GM12878 (cell line): ENCODE measurements around the gene GSC2.

Source experiments
- CHD2 ChIP-seq: IDR thresholded peaks from 2 replicates; pipeline ENCODE4 v1.6.1; 2011; ENCODE audit warnings: low read depth, low read length, improper control_type of control experiment, borderline replicate concordance
- CREM ChIP-seq: IDR thresholded peaks from 2 replicates; pipeline ENCODE4 v1.6.1; 2014; ENCODE audit warnings: antibody characterized with exemption, low read depth
- MXI1 ChIP-seq: fragments of 150-350 bp; IDR thresholded peaks from 2 replicates; pipeline ENCODE4 v1.6.1; 2011; ENCODE audit warnings: low read depth, mild to moderate bottlenecking, inconsistent platforms, low read length, improper control_type of control experiment
- NRF1 ChIP-seq: conservative IDR thresholded peaks from 2 replicates; pipeline ENCODE4 v1.6.1; 2011; ENCODE audit warnings: mild to moderate bottlenecking, low read depth, low read length, improper control_type of control experiment
- POLR2AphosphoS5 ChIP-seq: IDR thresholded peaks from 2 replicates; pipeline ENCODE4 v1.6.1; 2011; ENCODE audit warnings: mild to moderate bottlenecking, low read length, inconsistent platforms
- STAT3 ChIP-seq: IDR thresholded peaks from 2 replicates; pipeline ENCODE4 v1.6.1; 2011; ENCODE audit warnings: low read depth, low read length, improper control_type of control experiment
- TAF1 ChIP-seq: IDR thresholded peaks from 2 replicates; pipeline ENCODE4 v1.6.1; 2011; ENCODE audit warnings: mild to moderate bottlenecking, low read depth, low read length, borderline replicate concordance
- TF ChIP-seq, protein P1 (sequence below): IDR thresholded peaks from 2 replicates; pipeline ENCODE4 v1.6.1; 2012; ENCODE audit warnings: mild to moderate bottlenecking, low read depth, low read length
- TF ChIP-seq, protein P2 (sequence below), 3 experiments: IDR thresholded peaks in 2 of 3; conservative IDR thresholded peaks in 1 of 3; 2 replicates each; pipeline ENCODE4 v1.5.1; 2011; ENCODE audit warnings: low read depth in 3 of 3, low read length in 3 of 3, mild to moderate bottlenecking in 3 of 3, control low read depth in 2 of 3, moderate library complexity in 2 of 3, inconsistent platforms in 1 of 3, mixed read lengths in 1 of 3; ENCODE audit not compliant: control insufficient read depth in 2 of 3, insufficient read depth in 1 of 3; ENCODE audit errors: extremely low read depth in 1 of 3

DNA sequence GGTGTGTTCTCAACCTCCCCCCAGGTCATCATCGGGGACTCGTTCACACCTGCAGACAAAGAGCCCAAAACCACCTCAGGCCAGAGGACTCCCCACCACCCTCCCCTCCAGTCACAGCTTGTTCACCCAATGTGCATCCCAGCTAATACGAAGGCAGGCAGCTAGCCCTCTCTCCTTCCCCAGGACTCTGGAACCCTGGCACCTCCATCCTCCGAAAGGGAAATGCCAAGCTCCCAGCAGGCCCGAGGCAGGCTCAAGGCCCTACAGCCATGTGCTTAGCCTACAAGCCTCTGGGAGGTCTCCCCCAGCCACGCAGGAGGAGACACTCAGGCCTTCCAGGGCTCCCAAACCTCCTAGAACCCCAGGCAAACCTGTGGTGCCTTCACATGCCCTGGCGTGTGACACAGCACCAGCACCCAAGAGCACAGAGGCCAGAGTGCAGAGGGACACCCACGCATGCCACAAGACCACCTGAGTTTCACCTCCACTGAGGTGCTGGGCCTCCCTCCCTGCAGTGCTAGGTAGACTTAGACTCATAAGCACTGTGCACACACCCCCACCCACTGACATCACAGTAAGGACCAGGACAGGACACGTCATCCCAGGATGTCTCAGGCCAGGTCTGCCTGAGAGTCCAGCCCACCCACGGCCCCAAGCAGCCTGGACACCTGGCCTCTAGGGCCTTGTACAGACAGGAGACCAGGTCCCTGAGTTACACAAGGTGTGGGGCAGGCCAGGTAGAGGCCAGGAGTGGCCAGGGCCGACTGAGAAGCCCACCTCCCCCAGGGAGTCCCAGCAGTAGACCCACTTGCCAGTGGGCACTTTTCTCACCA is 12.5 kb downstream of the GSC2 start:
- TF ChIP-seq MXI1 (no peak), STAT3 (no peak), TAF1 (no peak), POLR2AphosphoS5 (no peak), CREM (no peak), NRF1 (no peak), CHD2 (no peak)
- TF ChIP-seq, protein P1, sequence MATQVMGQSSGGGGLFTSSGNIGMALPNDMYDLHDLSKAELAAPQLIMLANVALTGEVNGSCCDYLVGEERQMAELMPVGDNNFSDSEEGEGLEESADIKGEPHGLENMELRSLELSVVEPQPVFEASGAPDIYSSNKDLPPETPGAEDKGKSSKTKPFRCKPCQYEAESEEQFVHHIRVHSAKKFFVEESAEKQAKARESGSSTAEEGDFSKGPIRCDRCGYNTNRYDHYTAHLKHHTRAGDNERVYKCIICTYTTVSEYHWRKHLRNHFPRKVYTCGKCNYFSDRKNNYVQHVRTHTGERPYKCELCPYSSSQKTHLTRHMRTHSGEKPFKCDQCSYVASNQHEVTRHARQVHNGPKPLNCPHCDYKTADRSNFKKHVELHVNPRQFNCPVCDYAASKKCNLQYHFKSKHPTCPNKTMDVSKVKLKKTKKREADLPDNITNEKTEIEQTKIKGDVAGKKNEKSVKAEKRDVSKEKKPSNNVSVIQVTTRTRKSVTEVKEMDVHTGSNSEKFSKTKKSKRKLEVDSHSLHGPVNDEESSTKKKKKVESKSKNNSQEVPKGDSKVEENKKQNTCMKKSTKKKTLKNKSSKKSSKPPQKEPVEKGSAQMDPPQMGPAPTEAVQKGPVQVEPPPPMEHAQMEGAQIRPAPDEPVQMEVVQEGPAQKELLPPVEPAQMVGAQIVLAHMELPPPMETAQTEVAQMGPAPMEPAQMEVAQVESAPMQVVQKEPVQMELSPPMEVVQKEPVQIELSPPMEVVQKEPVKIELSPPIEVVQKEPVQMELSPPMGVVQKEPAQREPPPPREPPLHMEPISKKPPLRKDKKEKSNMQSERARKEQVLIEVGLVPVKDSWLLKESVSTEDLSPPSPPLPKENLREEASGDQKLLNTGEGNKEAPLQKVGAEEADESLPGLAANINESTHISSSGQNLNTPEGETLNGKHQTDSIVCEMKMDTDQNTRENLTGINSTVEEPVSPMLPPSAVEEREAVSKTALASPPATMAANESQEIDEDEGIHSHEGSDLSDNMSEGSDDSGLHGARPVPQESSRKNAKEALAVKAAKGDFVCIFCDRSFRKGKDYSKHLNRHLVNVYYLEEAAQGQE = no peak
- TF ChIP-seq, protein P2, sequence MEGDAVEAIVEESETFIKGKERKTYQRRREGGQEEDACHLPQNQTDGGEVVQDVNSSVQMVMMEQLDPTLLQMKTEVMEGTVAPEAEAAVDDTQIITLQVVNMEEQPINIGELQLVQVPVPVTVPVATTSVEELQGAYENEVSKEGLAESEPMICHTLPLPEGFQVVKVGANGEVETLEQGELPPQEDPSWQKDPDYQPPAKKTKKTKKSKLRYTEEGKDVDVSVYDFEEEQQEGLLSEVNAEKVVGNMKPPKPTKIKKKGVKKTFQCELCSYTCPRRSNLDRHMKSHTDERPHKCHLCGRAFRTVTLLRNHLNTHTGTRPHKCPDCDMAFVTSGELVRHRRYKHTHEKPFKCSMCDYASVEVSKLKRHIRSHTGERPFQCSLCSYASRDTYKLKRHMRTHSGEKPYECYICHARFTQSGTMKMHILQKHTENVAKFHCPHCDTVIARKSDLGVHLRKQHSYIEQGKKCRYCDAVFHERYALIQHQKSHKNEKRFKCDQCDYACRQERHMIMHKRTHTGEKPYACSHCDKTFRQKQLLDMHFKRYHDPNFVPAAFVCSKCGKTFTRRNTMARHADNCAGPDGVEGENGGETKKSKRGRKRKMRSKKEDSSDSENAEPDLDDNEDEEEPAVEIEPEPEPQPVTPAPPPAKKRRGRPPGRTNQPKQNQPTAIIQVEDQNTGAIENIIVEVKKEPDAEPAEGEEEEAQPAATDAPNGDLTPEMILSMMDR (IDR thresholded peaks at IDR 0.05 in 2 of 3, conservative IDR thresholded peaks at IDR 0.05 in 1 of 3; ENCODE audit: control insufficient read depth in 2 of 3, extremely low read depth in 1 of 3, insufficient read depth in 1 of 3, low read depth in 3 of 3, low read length in 3 of 3) = no peak
